ENCODE results near the gene CHST15. TPM values are rescaled to one million over a fixed set of nuclear protein-coding genes. Genes with fewer than 3 reads are reported as not detected.

Gene CHST15
- total and polyA plus RNA-seq, 2 of the 4 experiments (the other 2 are of a cell fraction), result 0.14 to 0.18 TPM

GRCh38 chr10:124003871-124004662 is 89.3 kb downstream of the CHST15 start:
- Histone ChIP-seq H3K23ac (ENCODE audit: low read depth, low read length) (no peak overlapping the region), H3K4me1 (ENCODE audit: control insufficient read depth, insufficient read depth, low read length) (no peaks in the 10 kb centered on the region), H3K9me1 (ENCODE audit: insufficient read depth, low read length) (no peaks in the 10 kb centered on the region), H4K8ac (ENCODE audit: low read depth in 2 of 2, low read length in 2 of 2) (no peak overlapping the region), H3K18ac (ENCODE audit: low read depth, low read length) (no peak overlapping the region), H2AK9ac (replicated peaks; ENCODE audit: low read depth, low read length, poor library complexity) (no peak overlapping the region), H4K20me1 (ENCODE audit: insufficient read depth, low read length) (no peaks in the 10 kb centered on the region), H3K79me1 (ENCODE audit: low read depth in 1 of 2, low read length in 2 of 2) (no peaks in the 10 kb centered on the region), H3K36me3 (ENCODE audit: control insufficient read depth, insufficient read depth, low read length) (no peaks in the 10 kb centered on the region), H3K4me2 (ENCODE audit: low read depth, low read length) (no peak overlapping the region), H3K27me3 (ENCODE audit: control insufficient read depth, insufficient read depth, low read length) (no peaks in the 10 kb centered on the region), H3K4ac (ENCODE audit: low read depth, low read length) (no peak overlapping the region), H3K27ac (ENCODE audit: insufficient read depth, low read length) (no peak overlapping the region), H3K4me3 (ENCODE audit: insufficient read depth, low read depth, low read length) (no peak overlapping the region), H2BK120ac (ENCODE audit: low read depth, low read length) (no peak overlapping the region), H2BK5ac (ENCODE audit: low read depth, low read length, poor library complexity, severe bottlenecking) (no peak overlapping the region), H3K14ac (replicated peaks; ENCODE audit: low read depth, low read length) (no peak overlapping the region), H3K9ac (ENCODE audit: low read depth, low read length) (no peak overlapping the region), H4K5ac (ENCODE audit: low read depth, low read length) (no peak overlapping the region), H3K56ac (ENCODE audit: extremely low read depth, insufficient read depth, low read length) (no peak overlapping the region), H3K9me3 (ENCODE audit: control insufficient read depth, insufficient read depth, low read length) (no peaks in the 10 kb centered on the region), H2AK5ac (ENCODE audit: low read depth, low read length) (no peak overlapping the region), H2AFZ (replicated peaks; ENCODE audit: low read length, poor library complexity) (no peak overlapping the region), H2BK20ac (ENCODE audit: low read depth, low read length) (no peak overlapping the region), H2BK15ac (ENCODE audit: low read depth, low read length) (no peak overlapping the region), H4K91ac (ENCODE audit: insufficient read depth, low read depth, low read length) (no peak overlapping the region)
- ChIA-PET CTCF (no interaction called here), POLR2A (ENCODE audit: unreplicated experiment) (no interaction called here)
- ATAC-seq (ENCODE audit: low read depth) (no peak), DNase-seq (no peak)
- TF ChIP-seq RFX5 (IDR thresholded peaks at IDR 0.05; ENCODE audit: low read depth, low read length) (no peak), MAZ (IDR thresholded peaks at IDR 0.05; ENCODE audit: borderline replicate concordance, low read depth, low read length) (no peak), SMC3 (IDR thresholded peaks at IDR 0.05; ENCODE audit: low read depth, low read length) (no peak), MAFK (IDR thresholded peaks at IDR 0.05; ENCODE audit: low read depth, low read length) (no peak), RCOR1 (IDR thresholded peaks at IDR 0.05; ENCODE audit: insufficient replicate concordance, low read length) (no peak), MXI1 (IDR thresholded peaks at IDR 0.05; ENCODE audit: borderline replicate concordance, low read depth, low read length) (no peak), BHLHE40 (IDR thresholded peaks at IDR 0.05; ENCODE audit: low read depth, low read length) (no peak), CHD1 (IDR thresholded peaks at IDR 0.05; ENCODE audit: low read depth, low read length) (no peak), CEBPB (IDR thresholded peaks at IDR 0.05; ENCODE audit: low read depth, low read length) (no peak), POLR2A (IDR thresholded peaks at IDR 0.05; ENCODE audit: low read depth, low read length) (no peak), NFE2L2 (IDR thresholded peaks at IDR 0.05; ENCODE audit: low read depth, low read length) (no peak), FOS (IDR thresholded peaks at IDR 0.05; ENCODE audit: low read depth, low read length) (no peak), USF2 (IDR thresholded peaks at IDR 0.05; ENCODE audit: low read depth, low read length) (no peak), RAD21 (IDR thresholded peaks at IDR 0.05; ENCODE audit: low read length) (no peak), ELK1 (IDR thresholded peaks at IDR 0.05; ENCODE audit: borderline replicate concordance, low read depth, low read length) (no peak)
- TF ChIP-seq, protein P1, sequence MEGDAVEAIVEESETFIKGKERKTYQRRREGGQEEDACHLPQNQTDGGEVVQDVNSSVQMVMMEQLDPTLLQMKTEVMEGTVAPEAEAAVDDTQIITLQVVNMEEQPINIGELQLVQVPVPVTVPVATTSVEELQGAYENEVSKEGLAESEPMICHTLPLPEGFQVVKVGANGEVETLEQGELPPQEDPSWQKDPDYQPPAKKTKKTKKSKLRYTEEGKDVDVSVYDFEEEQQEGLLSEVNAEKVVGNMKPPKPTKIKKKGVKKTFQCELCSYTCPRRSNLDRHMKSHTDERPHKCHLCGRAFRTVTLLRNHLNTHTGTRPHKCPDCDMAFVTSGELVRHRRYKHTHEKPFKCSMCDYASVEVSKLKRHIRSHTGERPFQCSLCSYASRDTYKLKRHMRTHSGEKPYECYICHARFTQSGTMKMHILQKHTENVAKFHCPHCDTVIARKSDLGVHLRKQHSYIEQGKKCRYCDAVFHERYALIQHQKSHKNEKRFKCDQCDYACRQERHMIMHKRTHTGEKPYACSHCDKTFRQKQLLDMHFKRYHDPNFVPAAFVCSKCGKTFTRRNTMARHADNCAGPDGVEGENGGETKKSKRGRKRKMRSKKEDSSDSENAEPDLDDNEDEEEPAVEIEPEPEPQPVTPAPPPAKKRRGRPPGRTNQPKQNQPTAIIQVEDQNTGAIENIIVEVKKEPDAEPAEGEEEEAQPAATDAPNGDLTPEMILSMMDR (conservative IDR thresholded peaks at IDR 0.05; ENCODE audit: low read depth, low read length), result no peak
- intact Hi-C loops (cut with micrococcal nuclease), result no loop called here
- WGBS, 2 experiments (ENCODE audit: extremely low coverage in 2 of 2, insufficient read length in 1 of 2), result 67% methylated on average over 4 of the region's 11 CpGs; no CpG with 5 or more reads in 1 of the 2 experiments
- in situ Hi-C loops (cut with MboI; ENCODE audit: low sequenced_read_pairs), result no loop called here
- dilution Hi-C loops (cut with HindIII; ENCODE audit: low sequenced_read_pairs, unreplicated experiment), result no loop called here
- no TSS peak for BruUV-seq (replicated peaks)

Measured in IMR-90 (cell line).